Vagina (tissue), 2 donors: ENCODE results near the gene FAM204A.

Experiments used
- POLR2A ChIP-seq, 2 donors: fragments of 450-650 bp; IDR thresholded peaks; one replicate each; pipeline ENCODE4 v1.6.1; 2017; ENCODE audit warnings: antibody characterized with exemption in 2 of 2, mild to moderate bottlenecking in 2 of 2, moderate library complexity in 2 of 2
- POLR2AphosphoS5 ChIP-seq, 2 donors: sonication (generic); formaldehyde crosslinking; IDR thresholded peaks; one replicate each; pipeline ENCODE4 v1.9.0; 2017; ENCODE audit warnings: antibody characterized with exemption in 2 of 2, mild to moderate bottlenecking in 2 of 2, low read depth in 1 of 2; ENCODE audit not compliant: insufficient read depth in 1 of 2
- TF ChIP-seq, protein P1 (sequence below), 3 experiments: fragments of 450-650 bp in 2 of 3; fragments of 200-600 bp in 1 of 3; sonication (generic) in 1 of 3; IDR thresholded peaks; one replicate each; pipeline ENCODE4 v1.5.1; 2017 to 2019; ENCODE audit warnings: antibody characterized with exemption in 3 of 3, mild to moderate bottlenecking in 2 of 3, moderate library complexity in 2 of 3

DNA sequence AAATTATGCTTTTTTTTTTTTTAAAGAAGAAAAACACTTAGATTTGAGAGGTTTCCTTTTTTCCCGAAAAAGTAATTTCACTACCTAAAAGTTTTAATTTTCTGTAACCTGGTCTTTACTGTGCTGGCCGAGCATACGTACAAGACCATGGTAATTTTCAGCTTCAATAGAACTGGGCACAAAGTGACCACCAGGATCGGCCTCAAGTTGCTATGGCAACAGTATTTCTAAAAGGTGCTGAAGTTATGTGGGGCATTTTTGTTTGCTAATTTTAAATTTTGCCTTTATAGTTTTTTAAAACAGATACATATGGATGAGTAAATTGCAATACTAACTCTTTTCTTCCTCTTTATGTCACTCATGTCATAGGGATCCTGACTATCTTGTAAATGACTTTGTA lies 69.4 kb downstream of the FAM204A start:
- TF ChIP-seq, protein P1, sequence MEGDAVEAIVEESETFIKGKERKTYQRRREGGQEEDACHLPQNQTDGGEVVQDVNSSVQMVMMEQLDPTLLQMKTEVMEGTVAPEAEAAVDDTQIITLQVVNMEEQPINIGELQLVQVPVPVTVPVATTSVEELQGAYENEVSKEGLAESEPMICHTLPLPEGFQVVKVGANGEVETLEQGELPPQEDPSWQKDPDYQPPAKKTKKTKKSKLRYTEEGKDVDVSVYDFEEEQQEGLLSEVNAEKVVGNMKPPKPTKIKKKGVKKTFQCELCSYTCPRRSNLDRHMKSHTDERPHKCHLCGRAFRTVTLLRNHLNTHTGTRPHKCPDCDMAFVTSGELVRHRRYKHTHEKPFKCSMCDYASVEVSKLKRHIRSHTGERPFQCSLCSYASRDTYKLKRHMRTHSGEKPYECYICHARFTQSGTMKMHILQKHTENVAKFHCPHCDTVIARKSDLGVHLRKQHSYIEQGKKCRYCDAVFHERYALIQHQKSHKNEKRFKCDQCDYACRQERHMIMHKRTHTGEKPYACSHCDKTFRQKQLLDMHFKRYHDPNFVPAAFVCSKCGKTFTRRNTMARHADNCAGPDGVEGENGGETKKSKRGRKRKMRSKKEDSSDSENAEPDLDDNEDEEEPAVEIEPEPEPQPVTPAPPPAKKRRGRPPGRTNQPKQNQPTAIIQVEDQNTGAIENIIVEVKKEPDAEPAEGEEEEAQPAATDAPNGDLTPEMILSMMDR (IDR thresholded peaks at IDR 0.05) = no peak
- no peak for TF ChIP-seq POLR2A (IDR thresholded peaks at IDR 0.05)
- no peak for TF ChIP-seq POLR2AphosphoS5 (IDR thresholded peaks at IDR 0.05; ENCODE audit: insufficient read depth in 1 of 2, low read depth in 1 of 2)
